Bronchial epithelial cell (primary cell): ENCODE data around the gene SDS. TPM values are rescaled to one million over a fixed set of nuclear protein-coding genes. Genes with fewer than 3 reads are reported as not detected.

Experiments used
- DNase-seq: peaks from one replicate; pipeline ENCODE4 v3.0.0-alpha.2; 2010; ENCODE audit warnings: low read depth
- FAIRE-seq: peaks from 2 replicates; lab custom pipeline; 2011; peaks lifted over from hg19 to GRCh38; lab: Jason Lieb, UNC
- H3K27me3 ChIP-seq: 2 replicates; pipeline ENCODE4 v1.5.1; 2011; ENCODE audit warnings: low read length; ENCODE audit not compliant: control insufficient read depth, insufficient read depth
- H3K36me3 ChIP-seq: 2 replicates; pipeline ENCODE4 v1.5.1; 2011; ENCODE audit warnings: low read length; ENCODE audit not compliant: control insufficient read depth, insufficient read depth
- H3K4me3 ChIP-seq: 2 replicates; pipeline ENCODE4 v1.5.1; 2011; ENCODE audit warnings: mild to moderate bottlenecking, low read depth, low read length, control low read depth
- total RNA-seq: library from RNA; depleted of rRNA; stranded (reverse); fragments of >200 nt; gene quantifications from 2 replicates; pipeline ENCODE4 v1.2.1, GENCODE V29; 2014
- TF ChIP-seq, protein P1 (sequence below): IDR thresholded peaks from 2 replicates; pipeline ENCODE4 v1.5.1; 2011; ENCODE audit warnings: mild to moderate bottlenecking, moderate library complexity, low read length, control low read depth, inconsistent platforms; ENCODE audit not compliant: insufficient read depth, severe bottlenecking

Gene SDS
- total RNA-seq, 1 donor from 2014 or later = not detected

DNA sequence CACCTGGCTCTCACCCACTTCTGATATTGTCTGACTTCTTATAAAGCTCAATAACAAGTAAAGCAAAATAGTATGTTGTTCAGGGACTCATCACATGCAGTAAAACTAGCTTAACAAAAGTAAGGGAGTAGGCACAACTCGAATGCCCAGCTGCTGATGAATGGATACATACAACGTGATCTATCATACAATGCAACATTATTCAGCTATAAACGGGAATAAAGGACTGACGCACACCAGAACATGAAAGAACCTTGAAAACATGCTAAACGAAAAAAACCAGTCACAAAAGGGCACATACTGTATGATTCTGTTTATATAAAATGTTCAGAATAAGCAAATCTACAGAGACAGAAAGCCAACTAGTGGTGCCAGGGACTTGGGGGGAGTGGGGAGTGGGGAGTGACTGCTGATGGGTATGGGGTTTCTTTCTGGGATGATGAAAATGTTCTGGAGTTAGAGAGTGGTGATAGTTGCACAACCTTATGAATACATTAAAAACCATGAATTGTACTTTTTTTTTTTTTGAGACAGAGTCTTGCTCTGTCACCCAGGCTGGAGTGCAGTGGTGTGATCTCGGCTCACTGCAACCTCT is 34.2 kb downstream of the SDS start:
- DNase-seq (no peak), FAIRE-seq (no peak)
- Histone ChIP-seq H3K27me3 (no peaks in the 10 kb centered on the region), H3K36me3 (peaks cover 4% of the 10 kb centered on the region), H3K4me3 (no peak overlapping the region)
- TF ChIP-seq, protein P1, sequence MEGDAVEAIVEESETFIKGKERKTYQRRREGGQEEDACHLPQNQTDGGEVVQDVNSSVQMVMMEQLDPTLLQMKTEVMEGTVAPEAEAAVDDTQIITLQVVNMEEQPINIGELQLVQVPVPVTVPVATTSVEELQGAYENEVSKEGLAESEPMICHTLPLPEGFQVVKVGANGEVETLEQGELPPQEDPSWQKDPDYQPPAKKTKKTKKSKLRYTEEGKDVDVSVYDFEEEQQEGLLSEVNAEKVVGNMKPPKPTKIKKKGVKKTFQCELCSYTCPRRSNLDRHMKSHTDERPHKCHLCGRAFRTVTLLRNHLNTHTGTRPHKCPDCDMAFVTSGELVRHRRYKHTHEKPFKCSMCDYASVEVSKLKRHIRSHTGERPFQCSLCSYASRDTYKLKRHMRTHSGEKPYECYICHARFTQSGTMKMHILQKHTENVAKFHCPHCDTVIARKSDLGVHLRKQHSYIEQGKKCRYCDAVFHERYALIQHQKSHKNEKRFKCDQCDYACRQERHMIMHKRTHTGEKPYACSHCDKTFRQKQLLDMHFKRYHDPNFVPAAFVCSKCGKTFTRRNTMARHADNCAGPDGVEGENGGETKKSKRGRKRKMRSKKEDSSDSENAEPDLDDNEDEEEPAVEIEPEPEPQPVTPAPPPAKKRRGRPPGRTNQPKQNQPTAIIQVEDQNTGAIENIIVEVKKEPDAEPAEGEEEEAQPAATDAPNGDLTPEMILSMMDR = no peak

DNA sequence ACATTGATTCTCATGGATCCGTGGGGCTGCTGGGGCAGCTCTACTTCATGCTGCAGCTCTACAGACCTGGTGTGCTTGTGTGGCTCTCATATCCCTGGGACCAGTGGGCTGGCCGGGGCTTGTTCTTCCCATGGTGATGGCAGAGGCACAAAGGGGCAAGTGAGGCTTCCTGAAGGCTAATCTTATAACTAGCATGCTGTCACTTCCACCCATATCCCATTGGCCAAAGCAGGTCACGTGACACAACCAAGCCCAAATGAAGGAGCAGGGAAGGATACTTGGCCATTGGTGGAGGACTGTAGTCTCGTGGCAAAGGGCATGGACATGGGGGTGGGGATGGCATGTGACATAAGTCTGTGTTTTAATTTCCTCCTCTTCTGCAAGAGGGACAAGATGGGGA is 35.4 kb downstream of the SDS start:
- TF ChIP-seq, protein P1 = no peak
- H3K27me3 ChIP-seq = no peaks in the 10 kb centered on the region
- FAIRE-seq (peak; percentile 7), DNase-seq (no peak)
- peaks cover 2% of the 10 kb centered on the region for H3K36me3 ChIP-seq
- no peak overlapping the region for H3K4me3 ChIP-seq

DNA sequence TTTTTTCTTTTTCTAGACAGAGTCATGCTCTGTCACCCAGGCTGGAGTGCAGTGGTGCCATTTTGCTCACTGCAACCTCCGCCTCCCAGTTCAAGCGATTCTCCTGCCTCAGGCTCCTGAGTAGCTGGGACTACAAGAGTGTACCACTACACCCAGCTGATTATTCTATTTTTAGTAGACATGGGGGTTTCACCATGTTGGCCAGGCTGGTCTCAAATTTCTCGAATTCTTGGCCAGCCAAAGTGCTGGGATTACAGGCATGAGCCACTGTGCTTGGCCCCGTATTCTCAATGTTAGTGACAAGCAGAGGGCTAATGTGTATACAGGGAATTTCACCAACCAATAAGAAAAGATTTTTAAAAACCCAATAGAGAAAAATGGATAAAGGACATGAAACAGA is 36.9 kb downstream of the SDS start:
- TF ChIP-seq, protein P1 = no peak
- H3K27me3 ChIP-seq = no peaks in the 10 kb centered on the region
- FAIRE-seq = no peak

DNA sequence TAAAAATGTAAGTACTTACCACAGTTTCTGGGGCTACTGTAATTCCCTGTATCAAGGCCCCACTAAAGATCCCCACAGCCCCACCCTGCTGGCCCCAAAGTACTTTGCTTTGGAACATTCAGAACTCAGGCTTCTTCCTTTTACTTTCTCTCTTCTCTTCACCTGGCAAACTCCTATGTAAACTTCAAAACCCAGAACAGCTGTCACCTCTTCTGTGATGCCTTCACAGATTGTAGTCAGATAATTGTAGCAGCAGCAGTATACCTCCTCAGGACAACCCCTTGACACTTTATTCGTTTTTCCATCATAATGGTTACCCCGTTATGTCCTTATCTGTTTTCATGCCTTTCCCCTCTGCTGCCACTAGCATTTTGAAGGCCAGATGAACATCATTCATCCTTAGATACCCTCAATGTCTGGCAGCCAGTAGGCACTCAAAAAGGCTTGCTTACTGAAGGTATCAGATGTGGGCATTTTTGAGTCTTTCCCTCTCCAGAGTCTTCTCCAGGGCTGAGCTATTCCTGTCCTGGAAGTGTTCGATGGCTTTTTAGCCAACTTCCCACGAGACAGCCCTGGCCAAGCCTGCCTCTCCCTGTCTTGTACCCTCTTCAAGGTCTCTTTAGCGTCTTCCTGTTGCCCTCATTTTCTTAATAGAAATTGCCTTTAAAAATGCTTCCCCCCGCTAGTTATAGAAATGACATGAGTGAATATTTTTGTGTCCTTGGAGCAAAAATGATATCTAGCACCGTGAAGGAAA is 37.9 kb downstream of the SDS start:
- TF ChIP-seq, protein P1 = no peak
- no peaks in the 10 kb centered on the region for H3K27me3 ChIP-seq
- FAIRE-seq (no peak), DNase-seq (no peak)
- no peaks in the 10 kb centered on the region for H3K36me3 ChIP-seq
- no peak overlapping the region for H3K4me3 ChIP-seq

More for the DNA sequence above, 36.9 kb downstream of the SDS start:
- Histone ChIP-seq H3K4me3 (no peak overlapping the region), H3K36me3 (no peaks in the 10 kb centered on the region)
- DNase-seq = no peak

DNA sequence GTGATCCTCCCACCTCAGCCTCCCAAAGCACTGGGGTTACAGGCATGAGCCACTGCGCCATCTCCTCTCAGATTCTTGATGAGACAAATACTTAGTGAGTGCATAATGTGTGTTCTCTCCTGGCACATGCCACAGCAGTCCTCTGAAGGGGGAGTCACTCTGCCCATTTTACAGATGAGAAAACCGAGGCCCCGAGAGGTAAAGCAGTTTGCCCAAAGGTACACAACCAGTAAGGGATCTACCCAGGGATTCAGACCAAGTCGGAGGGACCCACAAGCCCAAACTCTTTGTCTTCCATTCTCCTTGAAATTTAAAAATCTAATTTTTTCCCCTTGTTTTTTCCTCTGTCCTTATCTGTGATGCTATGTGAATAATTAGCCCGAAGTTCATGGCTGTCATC is 39.0 kb downstream of the SDS start:
- no peak for FAIRE-seq
- no peak for DNase-seq
- TF ChIP-seq, protein P1 = no peak

More for the DNA sequence above, 39.0 kb downstream of the SDS start:
- Histone ChIP-seq H3K36me3 (no peaks in the 10 kb centered on the region), H3K4me3 (no peak overlapping the region), H3K27me3 (no peaks in the 10 kb centered on the region)
